H1 (cell line): Measurements from ENCODE around the gene DCXR. TPM values are rescaled to one million over a fixed set of nuclear protein-coding genes. Genes with fewer than 3 reads are reported as not detected.

Experiments used
- CTCF ChIA-PET: fragments of 300-600 bp; sonication (Branson Sonifier 250); formaldehyde crosslinking; loops from one replicate; lab custom pipeline; 2021; ENCODE audit not compliant: partially characterized antibody; lab: Charles Lee
- POLR2A ChIA-PET: fragments of 300-600 bp; sonication (Branson Sonifier 250); formaldehyde crosslinking; loops from one replicate; lab custom pipeline; 2021; ENCODE audit warnings: inconsistent platforms; ENCODE audit not compliant: partially characterized antibody; lab: Charles Lee
- DNase-seq, 2 experiments: peaks; one replicate each; pipeline versions ENCODE4 v3.0.0 to v3.0.0-alpha.2; 2010 to 2022; ENCODE audit warnings: low spot score in 2 of 2, low read depth in 1 of 2, mixed read lengths in 1 of 2
- FAIRE-seq: peaks from 2 replicates; lab custom pipeline; 2011; peaks lifted over from hg19 to GRCh38; lab: Jason Lieb, UNC
- H2AFZ ChIP-seq: 2 replicates; pipeline ENCODE4 v1.8.1; 2012; ENCODE audit warnings: low read length, inconsistent platforms
- H2AK5ac ChIP-seq: 2 replicates; pipeline ENCODE4 v1.6.1; 2013; ENCODE audit warnings: low read depth, low read length
- H2BK120ac ChIP-seq: replicated peaks from 2 replicates; pipeline ENCODE3; 2013; ENCODE audit warnings: low read depth, low read length, inconsistent platforms
- H2BK12ac ChIP-seq: 2 replicates; pipeline ENCODE4 v1.6.1; 2013; ENCODE audit warnings: low read depth, low read length
- H2BK15ac ChIP-seq: 2 replicates; pipeline ENCODE4 v1.6.1; 2013; ENCODE audit warnings: low read length
- H2BK20ac ChIP-seq: 2 replicates; pipeline ENCODE4 v1.6.1; 2013; ENCODE audit warnings: low read length
- H2BK5ac ChIP-seq: 2 replicates; pipeline ENCODE4 v1.6.1; 2013; ENCODE audit warnings: low read depth, low read length
- H3K14ac ChIP-seq: 2 replicates; pipeline ENCODE4 v1.6.1; 2013; ENCODE audit warnings: inconsistent platforms; ENCODE audit not compliant: insufficient read length
- H3K18ac ChIP-seq: 2 replicates; pipeline ENCODE4 v1.6.1; 2013; ENCODE audit warnings: low read length; ENCODE audit errors: extremely low read depth
- H3K23ac ChIP-seq: 2 replicates; pipeline ENCODE4 v1.6.1; 2013; ENCODE audit warnings: inconsistent platforms; ENCODE audit not compliant: insufficient read length
- H3K23me2 ChIP-seq: 2 replicates; pipeline ENCODE4 v1.6.1; 2013; ENCODE audit warnings: low read depth, low read length
- H3K27ac ChIP-seq: 2 replicates; pipeline ENCODE4 v1.6.1; 2011; ENCODE audit warnings: low read depth, low read length, inconsistent platforms
- H3K27me3 ChIP-seq, 4 experiments: replicated peaks in 1 of 4; 1 replicate in 1 of 4; 2 replicates in 3 of 4; pipeline versions ENCODE4 v1.6.1 to v1.8.1; 2011 to 2013; ENCODE audit warnings: low read length in 3 of 4, mild to moderate bottlenecking in 3 of 4, inconsistent platforms in 2 of 4, mixed read lengths in 2 of 4, moderate library complexity in 1 of 4; ENCODE audit not compliant: control insufficient read depth in 3 of 4, insufficient read depth in 3 of 4; ENCODE audit errors: extremely low read depth in 1 of 4
- H3K36me3 ChIP-seq, 4 experiments: 2 replicates each; pipeline versions ENCODE4 v1.6.1 to v1.8.1; 2011 to 2013; ENCODE audit warnings: mild to moderate bottlenecking in 4 of 4, low read length in 3 of 4, moderate library complexity in 2 of 4, control low read depth in 1 of 4, inconsistent platforms in 1 of 4; ENCODE audit not compliant: insufficient read depth in 4 of 4, control insufficient read depth in 2 of 4
- H3K4ac ChIP-seq: replicated peaks from 2 replicates; pipeline ENCODE3; 2013; ENCODE audit warnings: low read length, low read depth, mixed read lengths, inconsistent platforms; ENCODE audit not compliant: insufficient read length
- H3K4me1 ChIP-seq, 4 experiments: replicated peaks in 1 of 4; 1 replicate in 1 of 4; 2 replicates in 3 of 4; pipeline versions ENCODE4 v1.6.1 to v1.8.1; 2011 to 2013; ENCODE audit warnings: low read length in 3 of 4, inconsistent platforms in 2 of 4, mixed read lengths in 1 of 4; ENCODE audit not compliant: insufficient read depth in 4 of 4, control insufficient read depth in 3 of 4
- H3K4me2 ChIP-seq, 2 experiments: 2 replicates each; pipeline versions ENCODE4 v1.6.1 to v1.8.1; 2011 to 2013; ENCODE audit warnings: low read depth in 2 of 2, low read length in 2 of 2, control low read depth in 1 of 2, inconsistent platforms in 1 of 2, mild to moderate bottlenecking in 1 of 2; ENCODE audit not compliant: insufficient read depth in 1 of 2
- H3K4me3 ChIP-seq, 4 experiments: fragments of 200-600, 300-600 bp in 1 of 4; sonication (generic), shearing (Covaris generic), sonication (Bioruptor Twin) in 1 of 4; 2 replicates each; pipeline versions ENCODE4 v1.5.1 to v1.8.1; 2011 to 2016; ENCODE audit warnings: low read length in 4 of 4, low read depth in 3 of 4, control low read depth in 2 of 4, inconsistent platforms in 2 of 4, mild to moderate bottlenecking in 2 of 4, mixed read lengths in 1 of 4, moderate library complexity in 1 of 4; ENCODE audit not compliant: insufficient read depth in 2 of 4; ENCODE audit errors: extremely low read depth in 1 of 4
- H3K56ac ChIP-seq: replicated peaks from 2 replicates; pipeline ENCODE3; 2013; ENCODE audit warnings: low read depth, mild to moderate bottlenecking, mixed read lengths, low read length, inconsistent platforms; ENCODE audit not compliant: insufficient read length
- H3K79me1 ChIP-seq: 2 replicates; pipeline ENCODE4 v1.6.1; 2013; ENCODE audit warnings: low read depth, low read length, control low read depth
- H3K79me2 ChIP-seq, 2 experiments: 2 replicates each; pipeline versions ENCODE4 v1.6.1 to v1.8.1; 2012 to 2013; ENCODE audit warnings: low read length in 2 of 2, mild to moderate bottlenecking in 2 of 2, inconsistent platforms in 1 of 2; ENCODE audit not compliant: insufficient read depth in 2 of 2, control insufficient read depth in 1 of 2
- H3K9ac ChIP-seq, 4 experiments: replicated peaks in 1 of 4; 1 replicate in 1 of 4; 2 replicates in 3 of 4; pipeline versions ENCODE4 v1.6.1 to v1.8.1; 2011 to 2013; ENCODE audit warnings: low read depth in 3 of 4, low read length in 3 of 4, control low read depth in 2 of 4, mild to moderate bottlenecking in 2 of 4, moderate library complexity in 2 of 4, inconsistent platforms in 1 of 4; ENCODE audit errors: extremely low read depth in 1 of 4
- H3K9me3 ChIP-seq, 2 experiments: 2 replicates each; pipeline versions ENCODE4 v1.6.1 to v1.8.1; 2012 to 2013; ENCODE audit warnings: mild to moderate bottlenecking in 2 of 2, moderate library complexity in 2 of 2, control low read depth in 1 of 2, inconsistent platforms in 1 of 2, low read depth in 1 of 2, low read length in 1 of 2, mixed read lengths in 1 of 2; ENCODE audit not compliant: insufficient read depth in 2 of 2
- H4K20me1 ChIP-seq, 2 experiments: replicated peaks in 1 of 2; 2 replicates each; pipeline versions ENCODE3 to v1.8.1; 2011 to 2013; ENCODE audit warnings: inconsistent platforms in 2 of 2, low read length in 2 of 2, mild to moderate bottlenecking in 1 of 2; ENCODE audit not compliant: insufficient read depth in 2 of 2, control insufficient read depth in 1 of 2
- H4K5ac ChIP-seq: 2 replicates; pipeline ENCODE4 v1.6.1; 2013; ENCODE audit warnings: low read length, low read depth, mixed read lengths, inconsistent platforms; ENCODE audit not compliant: insufficient read length
- H4K8ac ChIP-seq: 2 replicates; pipeline ENCODE4 v1.8.0; 2013; ENCODE audit warnings: mild to moderate bottlenecking, moderate library complexity, low read length, inconsistent platforms; ENCODE audit not compliant: insufficient read depth; ENCODE audit errors: extremely low read depth
- H4K91ac ChIP-seq: replicated peaks from 2 replicates; pipeline ENCODE3; 2013; ENCODE audit warnings: low read length, mixed read lengths, inconsistent platforms; ENCODE audit not compliant: insufficient read length
- BACH1 ChIP-seq: IDR thresholded peaks from 2 replicates; pipeline ENCODE4 v1.6.1; 2012; ENCODE audit warnings: low read length, improper control_type of control experiment
- CHD2 ChIP-seq: IDR thresholded peaks from 2 replicates; pipeline ENCODE4 v1.6.1; 2012; ENCODE audit warnings: low read length, improper control_type of control experiment
- CREB1 ChIP-seq: IDR thresholded peaks from 2 replicates; pipeline ENCODE4 v1.6.1; 2012; ENCODE audit warnings: inconsistent platforms
- CTBP2 ChIP-seq: IDR thresholded peaks from 2 replicates; pipeline ENCODE4 v1.7.0; 2011; ENCODE audit warnings: borderline replicate concordance, mild to moderate bottlenecking, moderate library complexity, mixed read lengths, low read length; ENCODE audit not compliant: insufficient read depth, insufficient read length
- HDAC6 ChIP-seq: IDR thresholded peaks from one replicate; pipeline ENCODE4 v1.7.1; 2012; ENCODE audit warnings: low read depth, mild to moderate bottlenecking, inconsistent platforms, low read length, moderate library complexity
- JUND ChIP-seq: IDR thresholded peaks from 2 replicates; pipeline ENCODE4 v1.6.1; 2011; ENCODE audit warnings: mild to moderate bottlenecking, improper control_type of control experiment, low read length
- RAD21 ChIP-seq, 2 experiments: IDR thresholded peaks in 1 of 2; conservative IDR thresholded peaks in 1 of 2; 2 replicates each; pipeline ENCODE4 v1.6.1; 2011; ENCODE audit warnings: low read depth in 2 of 2, low read length in 2 of 2, improper control_type of control experiment in 1 of 2, inconsistent platforms in 1 of 2, mild to moderate bottlenecking in 1 of 2, moderate library complexity in 1 of 2
- SIN3A ChIP-seq, 2 experiments: IDR thresholded peaks in 1 of 2; conservative IDR thresholded peaks in 1 of 2; 2 replicates each; pipeline ENCODE4 v1.6.1; 2011 to 2012; ENCODE audit warnings: low read length in 2 of 2, improper control_type of control experiment in 1 of 2, low read depth in 1 of 2, mild to moderate bottlenecking in 1 of 2
- TBP ChIP-seq: IDR thresholded peaks from 2 replicates; pipeline ENCODE4 v1.6.1; 2011; ENCODE audit warnings: low read depth, low read length, improper control_type of control experiment
- TCF12 ChIP-seq: IDR thresholded peaks from 2 replicates; pipeline ENCODE4 v1.6.1; 2011; ENCODE audit warnings: low read depth, mild to moderate bottlenecking, low read length
- TEAD4 ChIP-seq: IDR thresholded peaks from 2 replicates; pipeline ENCODE4 v1.6.1; 2012; ENCODE audit warnings: low read depth, low read length, inconsistent platforms, mixed read lengths
- ZNF274 ChIP-seq: IDR thresholded peaks from 2 replicates; pipeline ENCODE4 v1.7.0; 2012; ENCODE audit warnings: low read length, borderline replicate concordance; ENCODE audit errors: extremely low read depth
- WGBS, 2 experiments: shearing (Covaris generic) in 1 of 2; methylation state at CpG; one replicate each; pipeline versions ENCODE4 v1.1.6 to v1.1.7; 2013 to 2015; ENCODE audit warnings: low lambda C conversion rate in 2 of 2, mixed read lengths in 2 of 2, inconsistent platforms in 1 of 2, low coverage in 1 of 2, missing lambda C conversion rate in 1 of 2; ENCODE audit not compliant: insufficient replicate concordance in 2 of 2, insufficient coverage in 1 of 2, insufficient read length in 1 of 2; ENCODE audit errors: extremely low coverage in 1 of 2, missing lambda C conversion rate in 1 of 2; 5-methylcytosine and 5-hydroxymethylcytosine counted together
- polyA plus RNA-seq, 7 experiments: library from polyadenylated mRNA; depleted of rRNA in 3 of 7; stranded (reverse) in 5 of 7; unstranded in 2 of 7; fragments of >200 nt in 5 of 7; fragments of 200-250 nt in 2 of 7; gene quantifications; 1 replicate in 5 of 7; 2 replicates in 1 of 7; 4 replicates in 1 of 7; pipeline versions ENCODE4 v1.2.1 to v1.2.3, GENCODE V29; 2011 to 2013; ENCODE audit warnings: missing spikeins in 2 of 7, mixed read lengths in 2 of 7
- total RNA-seq: library from RNA; stranded (reverse); fragmentation: NEBNext Ultra II Directional; extraction: Animal tissue kit (Norgen Biotek cat#: 25700); gene quantifications from 2 replicates; pipeline ENCODE4 v1.2.1, GENCODE V29; 2021
- TF ChIP-seq, protein P1 (sequence below): IDR thresholded peaks from 2 replicates; pipeline ENCODE4 v1.6.1; 2012; ENCODE audit warnings: inconsistent platforms

DCXR gene
- total and polyA plus RNA-seq, 2 of the 8 experiments (the other 6 are each of a cell fraction or from before 2014, with no cell fraction given) = 96.3 to 212 TPM

DNA sequence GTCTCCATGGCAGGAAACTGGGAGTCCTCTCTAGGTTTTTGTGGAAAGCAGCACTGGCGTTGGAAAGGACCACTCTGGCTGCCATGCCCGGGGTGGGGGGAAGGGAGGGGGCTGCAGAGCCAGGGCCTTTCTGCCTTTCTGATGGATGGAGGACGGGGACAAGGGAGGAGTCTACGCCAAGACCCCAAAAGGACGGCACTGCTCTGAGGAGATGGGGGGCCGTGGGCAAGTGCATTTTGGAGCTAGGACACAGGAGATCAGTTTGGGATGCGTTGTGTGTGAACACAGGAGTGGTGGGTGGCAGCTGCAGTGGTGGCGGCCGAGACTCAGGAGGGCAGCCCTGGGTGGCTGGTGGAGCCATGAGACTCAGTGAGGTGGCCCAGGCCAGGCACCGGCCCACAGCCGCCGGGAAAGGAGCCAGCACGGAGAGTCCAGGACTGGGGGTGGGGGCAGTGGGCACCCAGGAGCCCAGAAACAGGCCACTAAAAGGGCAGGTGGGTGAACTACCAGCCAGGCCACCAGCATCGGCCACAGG is 16.9 kb downstream of the DCXR start:
- H3K27me3 ChIP-seq = no peaks in the 10 kb centered on the region
- no peak overlapping the region for H3K14ac ChIP-seq
- H2BK20ac ChIP-seq = no peak overlapping the region
- H3K4me1 ChIP-seq = peaks cover 0 to 14% (median 8%) of the 10 kb centered on the region in 4 experiments; a peak in 5 of 7 replicates
- peak overlapping the region; percentile 6; the same call in 1 of the 2 replicates for H4K8ac ChIP-seq
- H3K9ac ChIP-seq = no peak overlapping the region
- H2BK5ac ChIP-seq = no peak overlapping the region
- DNase-seq (no peak), FAIRE-seq (no peak)
- H3K4me2 ChIP-seq = no peak overlapping the region
- H3K27ac ChIP-seq = no peak overlapping the region
- H3K23me2 ChIP-seq = peaks cover 12% of the 10 kb centered on the region
- no peak overlapping the region for H3K4ac ChIP-seq
- H2AK5ac ChIP-seq = no peak overlapping the region
- H2AFZ ChIP-seq = no peak overlapping the region
- WGBS, 2 experiments = 89% methylated on average over 11 of the region's 14 CpGs; no CpG with 5 or more reads in 1 of the 2 experiments
- TF ChIP-seq CREB1 (no peak), JUND (no peak), BACH1 (no peak), TBP (no peak), TEAD4 (no peak), ZNF274 (no peak), RAD21 (IDR thresholded peaks at IDR 0.05 in 1 of 2, conservative IDR thresholded peaks at IDR 0.05 in 1 of 2; ENCODE audit: low read depth in 2 of 2, low read length in 2 of 2) (no peak), SIN3A (conservative IDR thresholded peaks at IDR 0.05 in 1 of 2, IDR thresholded peaks at IDR 0.05 in 1 of 2; ENCODE audit: low read depth in 1 of 2, low read length in 2 of 2) (no peak), CTBP2 (no peak), CHD2 (no peak), HDAC6 (no peak), TCF12 (no peak)
- TF ChIP-seq, protein P1, sequence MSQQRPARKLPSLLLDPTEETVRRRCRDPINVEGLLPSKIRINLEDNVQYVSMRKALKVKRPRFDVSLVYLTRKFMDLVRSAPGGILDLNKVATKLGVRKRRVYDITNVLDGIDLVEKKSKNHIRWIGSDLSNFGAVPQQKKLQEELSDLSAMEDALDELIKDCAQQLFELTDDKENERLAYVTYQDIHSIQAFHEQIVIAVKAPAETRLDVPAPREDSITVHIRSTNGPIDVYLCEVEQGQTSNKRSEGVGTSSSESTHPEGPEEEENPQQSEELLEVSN = no peak
- POLR2A ChIA-PET = interaction anchor here (0.6 to 4.3 kb wide), 24 partner anchors 8 to 134 kb away, joined by 3 to 15 read pairs (median 4); partner anchors contain the start of genes DCXR, DUS1L, FASN and NOTUM
- H3K79me1 ChIP-seq = peaks cover 4% of the 10 kb centered on the region; the same call in 1 of the 2 replicates
- no peak overlapping the region for H2BK120ac ChIP-seq
- no peaks in the 10 kb centered on the region for H3K9me3 ChIP-seq
- H3K18ac ChIP-seq = no peak overlapping the region
- no peak overlapping the region for H3K23ac ChIP-seq
- H3K36me3 ChIP-seq = no peaks in the 10 kb centered on the region
- peaks cover 0 to 12% of the 10 kb centered on the region in 2 experiments; a peak in 1 of 4 replicates for H3K79me2 ChIP-seq
- no peak overlapping the region for H2BK12ac ChIP-seq
- H2BK15ac ChIP-seq = no peak overlapping the region
- H3K4me3 ChIP-seq = no peak overlapping the region
- CTCF ChIA-PET = interaction anchor here (0.6 to 4.7 kb wide), 48 partner anchors 9 to 330 kb away, joined by 3 to 29 read pairs (median 4); partner anchors contain the start of genes ASPSCR1, DCXR, DUS1L and MAFG
- no peak overlapping the region for H4K5ac ChIP-seq
- no peak overlapping the region for H4K91ac ChIP-seq
- no peak overlapping the region for H3K56ac ChIP-seq
- H4K20me1 ChIP-seq = peaks cover 7 to 13% of the 10 kb centered on the region in 2 experiments
